Measurements from ENCODE around the gene C20orf202.
"Not testable (repeated sequence)": the region's sequence is repeated elsewhere in the genome, so short reads cannot be mapped to it uniquely, and the experiment has no call there.

C20orf202 gene

DNA sequence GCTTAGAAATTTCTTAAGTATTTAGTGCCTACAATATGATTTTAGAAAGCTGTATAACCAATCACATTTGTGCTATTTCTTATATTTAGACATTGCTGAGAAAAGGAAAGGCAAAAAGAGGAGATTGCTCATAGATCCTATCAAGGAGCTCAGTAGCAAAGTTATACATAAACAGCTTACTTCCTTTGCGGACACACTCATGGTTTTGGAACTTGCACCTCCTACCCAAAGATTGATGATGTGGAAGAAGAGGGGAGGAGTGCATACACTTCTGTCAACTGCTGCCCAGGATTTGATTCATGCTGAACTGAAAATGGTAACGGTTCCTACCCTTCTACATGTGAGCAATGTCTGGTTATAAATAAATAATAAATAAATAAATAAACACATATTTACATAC, 39.3 kb downstream of the C20orf202 start:
- in situ Hi-C loops (cut with MboI; ENCODE audit: low sequenced_read_pairs, unreplicated experiment): no loop called here

DNA sequence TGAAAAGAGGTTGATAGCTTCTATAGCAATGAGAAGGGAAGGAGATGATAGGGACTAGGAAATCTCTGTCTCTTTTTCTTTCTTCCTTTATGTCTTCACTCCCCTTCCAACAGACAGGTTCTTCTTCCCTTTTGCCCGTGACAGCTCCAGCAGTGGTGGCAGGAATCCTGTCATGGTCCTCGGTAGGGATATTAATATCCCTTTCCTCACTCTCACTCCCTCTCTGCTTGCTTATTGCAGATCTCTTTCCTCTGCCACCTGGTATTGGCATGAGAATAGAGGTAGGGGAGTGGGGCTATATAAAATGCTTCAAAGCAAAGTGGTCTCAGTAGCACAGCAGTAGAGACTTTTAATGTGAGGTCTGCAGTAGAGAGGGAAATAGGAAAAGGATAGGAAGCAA, 42.3 kb downstream of the C20orf202 start:
- no peak for DNase-seq (ENCODE audit: low spot score)
- in situ Hi-C loops (cut with MboI; ENCODE audit: low sequenced_read_pairs, unreplicated experiment): no loop called here
- TF ChIP-seq, protein P1, sequence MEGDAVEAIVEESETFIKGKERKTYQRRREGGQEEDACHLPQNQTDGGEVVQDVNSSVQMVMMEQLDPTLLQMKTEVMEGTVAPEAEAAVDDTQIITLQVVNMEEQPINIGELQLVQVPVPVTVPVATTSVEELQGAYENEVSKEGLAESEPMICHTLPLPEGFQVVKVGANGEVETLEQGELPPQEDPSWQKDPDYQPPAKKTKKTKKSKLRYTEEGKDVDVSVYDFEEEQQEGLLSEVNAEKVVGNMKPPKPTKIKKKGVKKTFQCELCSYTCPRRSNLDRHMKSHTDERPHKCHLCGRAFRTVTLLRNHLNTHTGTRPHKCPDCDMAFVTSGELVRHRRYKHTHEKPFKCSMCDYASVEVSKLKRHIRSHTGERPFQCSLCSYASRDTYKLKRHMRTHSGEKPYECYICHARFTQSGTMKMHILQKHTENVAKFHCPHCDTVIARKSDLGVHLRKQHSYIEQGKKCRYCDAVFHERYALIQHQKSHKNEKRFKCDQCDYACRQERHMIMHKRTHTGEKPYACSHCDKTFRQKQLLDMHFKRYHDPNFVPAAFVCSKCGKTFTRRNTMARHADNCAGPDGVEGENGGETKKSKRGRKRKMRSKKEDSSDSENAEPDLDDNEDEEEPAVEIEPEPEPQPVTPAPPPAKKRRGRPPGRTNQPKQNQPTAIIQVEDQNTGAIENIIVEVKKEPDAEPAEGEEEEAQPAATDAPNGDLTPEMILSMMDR (IDR thresholded peaks at IDR 0.05; ENCODE audit: borderline replicate concordance, control extremely low read depth, extremely low read depth, insufficient read depth, missing control alignments): no peak

More for the DNA sequence above, 39.3 kb downstream of the C20orf202 start:
- no peak for DNase-seq (ENCODE audit: low spot score)
- TF ChIP-seq, protein P1 (IDR thresholded peaks at IDR 0.05; ENCODE audit: borderline replicate concordance, control extremely low read depth, extremely low read depth, insufficient read depth, missing control alignments): no peak

DNA sequence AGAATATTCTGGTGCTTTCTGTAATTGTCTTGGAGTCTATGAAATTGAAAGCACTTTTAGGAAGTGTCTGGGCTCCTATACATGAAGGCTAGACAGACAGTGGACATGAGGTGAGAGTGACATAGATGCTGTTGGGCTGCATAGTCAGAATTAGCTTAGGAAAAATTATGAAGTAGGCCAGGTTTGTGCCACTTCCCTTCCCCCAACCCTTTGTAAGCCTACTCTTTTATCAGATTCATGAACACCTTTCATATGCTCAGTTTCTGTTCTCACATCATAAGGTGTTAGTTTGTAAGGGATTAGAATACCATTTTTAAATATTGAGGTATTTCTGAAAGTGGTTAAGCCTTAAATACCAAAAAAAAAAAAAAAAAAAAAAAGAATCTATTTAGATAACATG, 44.4 kb downstream of the C20orf202 start:
- TF ChIP-seq, protein P1 (IDR thresholded peaks at IDR 0.05; ENCODE audit: borderline replicate concordance, control extremely low read depth, extremely low read depth, insufficient read depth, missing control alignments): no peak
- in situ Hi-C loops (cut with MboI; ENCODE audit: low sequenced_read_pairs, unreplicated experiment): no loop called here
- DNase-seq (ENCODE audit: low spot score): no peak

DNA sequence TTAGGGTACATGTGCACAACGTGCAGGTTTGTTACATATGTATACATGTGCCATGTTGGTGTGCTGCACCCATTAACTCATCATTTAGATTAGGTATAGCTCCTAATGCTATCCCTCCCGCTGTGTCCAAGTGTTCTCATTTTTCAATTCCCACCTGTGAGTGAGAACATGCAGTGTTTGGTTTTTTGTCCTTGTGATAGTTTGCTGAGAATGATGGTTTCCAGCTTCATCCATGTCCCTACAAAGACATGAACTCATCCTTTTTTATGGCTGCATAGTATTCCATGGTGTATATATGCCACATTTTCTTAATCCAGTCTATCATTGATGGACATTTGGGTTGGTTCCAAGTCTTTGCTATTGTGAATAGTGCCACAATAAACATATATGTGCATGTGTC, 47.0 kb downstream of the C20orf202 start:
- in situ Hi-C loops (cut with MboI; ENCODE audit: low sequenced_read_pairs, unreplicated experiment); DNase-seq (ENCODE audit: low spot score): not testable (repeated sequence)

DNA sequence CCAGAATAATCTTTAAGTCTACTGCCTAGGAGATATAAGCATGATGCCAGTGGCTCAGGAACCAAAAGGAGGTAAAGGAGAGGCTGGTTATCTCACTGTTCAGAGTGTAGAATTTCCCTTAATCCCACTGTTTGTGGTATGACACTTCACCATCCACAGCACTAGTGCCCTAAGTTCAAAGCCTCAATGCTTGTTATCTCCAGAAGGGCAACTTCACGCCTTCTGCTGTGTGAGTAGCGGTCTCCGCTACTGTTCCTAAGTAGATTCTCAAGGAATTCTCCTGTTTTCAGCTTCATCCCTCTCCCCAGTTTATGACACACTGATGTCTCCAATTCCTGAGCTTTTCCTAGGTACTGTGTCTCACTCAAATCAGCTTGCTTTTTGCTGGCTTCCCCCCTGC, 49.2 kb downstream of the C20orf202 start:
- in situ Hi-C loops (cut with MboI; ENCODE audit: low sequenced_read_pairs, unreplicated experiment): no loop called here
- TF ChIP-seq, protein P1 (IDR thresholded peaks at IDR 0.05; ENCODE audit: borderline replicate concordance, control extremely low read depth, extremely low read depth, insufficient read depth, missing control alignments): no peak
- no peak for DNase-seq (ENCODE audit: low spot score)

DNA sequence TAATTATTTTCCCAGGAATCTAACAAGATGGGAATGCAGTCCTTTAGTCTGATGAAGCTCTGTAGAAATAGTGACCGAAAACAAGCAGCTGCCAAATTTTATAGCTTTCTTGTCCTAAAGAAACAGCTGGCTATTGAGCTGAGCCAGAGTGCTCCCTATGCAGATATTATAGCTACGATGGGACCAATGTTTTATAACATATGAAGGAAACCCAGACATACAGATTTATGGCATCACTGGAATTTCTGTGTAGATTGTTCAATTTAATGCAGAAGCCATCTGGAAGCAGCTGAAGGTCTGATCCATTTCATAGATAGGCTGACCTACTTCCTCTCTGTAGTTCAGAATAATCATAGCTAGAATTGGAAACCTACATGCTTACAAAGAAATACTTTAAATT, 51.0 kb downstream of the C20orf202 start:
- TF ChIP-seq, protein P1 (IDR thresholded peaks at IDR 0.05; ENCODE audit: borderline replicate concordance, control extremely low read depth, extremely low read depth, insufficient read depth, missing control alignments): no peak
- no peak for DNase-seq (ENCODE audit: low spot score)
- in situ Hi-C loops (cut with MboI; ENCODE audit: low sequenced_read_pairs, unreplicated experiment): no loop called here

DNA sequence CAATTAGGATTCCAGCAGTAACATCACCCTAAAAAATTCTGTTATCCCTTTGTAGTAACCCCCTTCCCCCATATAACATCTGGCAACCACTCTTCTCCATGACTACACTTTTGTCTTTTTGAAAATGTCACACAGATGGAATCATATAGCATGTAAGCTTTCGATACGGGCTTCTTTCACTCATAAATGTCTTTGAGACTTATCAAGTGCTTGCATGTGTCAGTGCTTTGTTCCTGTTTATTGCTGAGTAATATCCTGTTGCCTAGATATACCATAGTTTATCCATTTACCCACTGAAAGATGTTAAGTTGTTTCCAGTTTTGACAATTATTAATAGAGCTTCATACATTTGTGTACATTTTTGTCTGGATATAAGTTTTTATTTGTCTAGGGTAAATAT, 52.4 kb downstream of the C20orf202 start:
- DNase-seq (ENCODE audit: low spot score): no peak
- in situ Hi-C loops (cut with MboI; ENCODE audit: low sequenced_read_pairs, unreplicated experiment): no loop called here
- TF ChIP-seq, protein P1 (IDR thresholded peaks at IDR 0.05; ENCODE audit: borderline replicate concordance, control extremely low read depth, extremely low read depth, insufficient read depth, missing control alignments): no peak
